ENCODE results near the gene AP5S1.
"Not testable (repeated sequence)": the region's sequence is repeated elsewhere in the genome, so short reads cannot be mapped to it uniquely, and the experiment has no call there.

Gene AP5S1

GRCh38 chr20:3788685-3789155 lies 31.6 kb upstream of the AP5S1 start:
- FAIRE-seq (no peak), DNase-seq (ENCODE audit: extremely low spot score, insufficient read length, low read depth) (no peak)

- not testable (repeated sequence) for DNase-seq (ENCODE audit: extremely low spot score, insufficient read length, low read depth); FAIRE-seq
Observed at GRCh38 chr20:3789201-3789600, 31.1 kb upstream of the AP5S1 start.

GRCh38 chr20:3794168-3794567 lies 26.2 kb upstream of the AP5S1 start:
- DNase-seq (ENCODE audit: extremely low spot score, insufficient read length, low read depth); FAIRE-seq: not testable (repeated sequence)

- FAIRE-seq (no peak), DNase-seq (ENCODE audit: extremely low spot score, insufficient read length, low read depth) (no peak)
Observed at GRCh38 chr20:3794701-3795420, 25.5 kb upstream of the AP5S1 start.

GRCh38 chr20:3795511-3796468 lies 24.6 kb upstream of the AP5S1 start, which contains the start of gene CDC25B:
TSS of gene CDC25B (plus strand) at chr20:3796310. CDS start at chr20:3796532, 222 bp downstream.
- FAIRE-seq (peak; percentile 93), DNase-seq (ENCODE audit: extremely low spot score, insufficient read length, low read depth) (peak; percentile 81)

GRCh38 chr20:3796477-3797225 lies 23.7 kb upstream of the AP5S1 start:
- FAIRE-seq (no peak), DNase-seq (ENCODE audit: extremely low spot score, insufficient read length, low read depth) (no peak)

- DNase-seq (ENCODE audit: extremely low spot score, insufficient read length, low read depth) (no peak), FAIRE-seq (no peak)
Observed at GRCh38 chr20:3797226-3797545, 23.2 kb upstream of the AP5S1 start.

GRCh38 chr20:3797592-3798372 lies 22.6 kb upstream of the AP5S1 start:
- DNase-seq (ENCODE audit: extremely low spot score, insufficient read length, low read depth), result no peak
- peak; percentile 73 for FAIRE-seq

- DNase-seq (ENCODE audit: extremely low spot score, insufficient read length, low read depth) (no peak), FAIRE-seq (no peak)
Observed at GRCh38 chr20:3798373-3798768, 22.0 kb upstream of the AP5S1 start.

GRCh38 chr20:3798908-3799248 lies 21.5 kb upstream of the AP5S1 start:
- DNase-seq (ENCODE audit: extremely low spot score, insufficient read length, low read depth) (no peak), FAIRE-seq (no peak)

GRCh38 chr20:3800256-3800877 lies 20.0 kb upstream of the AP5S1 start:
- no peak for DNase-seq (ENCODE audit: extremely low spot score, insufficient read length, low read depth)
- no peak for FAIRE-seq

GRCh38 chr20:3800878-3801260 lies 19.5 kb upstream of the AP5S1 start:
- FAIRE-seq, result no peak

GRCh38 chr20:3801299-3801698 lies 19.0 kb upstream of the AP5S1 start:
- no peak for FAIRE-seq

More at GRCh38 chr20:3800878-3801260, 19.5 kb upstream of the AP5S1 start:
- no peak for DNase-seq (ENCODE audit: extremely low spot score, insufficient read length, low read depth)

GRCh38 chr20:3801846-3802245 lies 18.5 kb upstream of the AP5S1 start:
- no peak for FAIRE-seq
- DNase-seq (ENCODE audit: extremely low spot score, insufficient read length, low read depth), result no peak

More at GRCh38 chr20:3801299-3801698, 19.0 kb upstream of the AP5S1 start:
- no peak for DNase-seq (ENCODE audit: extremely low spot score, insufficient read length, low read depth)

GRCh38 chr20:3802524-3803239 lies 17.7 kb upstream of the AP5S1 start:
- FAIRE-seq (no peak), DNase-seq (ENCODE audit: extremely low spot score, insufficient read length, low read depth) (no peak)

GRCh38 chr20:3803289-3803688 lies 17.1 kb upstream of the AP5S1 start:
- DNase-seq (ENCODE audit: extremely low spot score, insufficient read length, low read depth) (no peak), FAIRE-seq (no peak)

GRCh38 chr20:3803854-3804253 lies 16.5 kb upstream of the AP5S1 start:
- FAIRE-seq, result no peak
- DNase-seq (ENCODE audit: extremely low spot score, insufficient read length, low read depth), result no peak

- FAIRE-seq, result no peak
- no peak for DNase-seq (ENCODE audit: extremely low spot score, insufficient read length, low read depth)
Observed at GRCh38 chr20:3804254-3804751, 16.0 kb upstream of the AP5S1 start.

All from GM18507 (cell line).